ENCODE data around the gene FBXO30.

Gene FBXO30

GRCh38 chr6:145765449-145765848 lies 49.1 kb downstream of the FBXO30 start:
- H3K27ac ChIP-seq: no peak overlapping the region
- TF ChIP-seq CTCF (conservative IDR thresholded peaks at IDR 0.05) (no peak), ZFX (IDR thresholded peaks at IDR 0.05) (no peak)

- TF ChIP-seq ZFX (IDR thresholded peaks at IDR 0.05) (no peak), CTCF (conservative IDR thresholded peaks at IDR 0.05) (no peak)
- no peak overlapping the region for H3K27ac ChIP-seq
These were observed 50.9 kb downstream of the FBXO30 start for GRCh38 chr6:145763742-145764141.

DNA sequence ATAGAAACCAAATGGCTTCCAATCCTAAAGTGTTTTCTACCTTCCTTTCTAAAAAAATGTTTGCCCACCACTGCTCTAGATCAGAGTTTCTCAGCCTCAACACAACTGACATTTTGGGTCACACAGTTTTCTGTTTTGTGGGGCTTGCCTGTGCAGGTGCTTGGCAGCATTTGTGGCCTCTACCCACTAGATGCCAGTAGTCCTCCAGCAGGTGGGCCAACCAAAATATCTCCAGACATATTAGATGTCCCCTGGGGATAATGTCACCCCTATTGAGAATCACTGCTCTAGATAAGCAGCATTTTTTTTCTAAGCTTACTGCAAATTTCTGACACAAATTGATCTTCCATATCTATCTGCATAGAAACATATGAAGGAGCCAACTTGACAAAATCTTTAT lies 53.0 kb downstream of the FBXO30 start:
- H3K27ac ChIP-seq: no peak overlapping the region
- no peak for TF ChIP-seq ZFX (IDR thresholded peaks at IDR 0.05)
- no peak for TF ChIP-seq CTCF (conservative IDR thresholded peaks at IDR 0.05)

GRCh38 chr6:145758113-145758512 lies 56.5 kb downstream of the FBXO30 start:
- H3K27ac ChIP-seq: no peak overlapping the region

GRCh38 chr6:145756170-145756662 lies 58.4 kb downstream of the FBXO30 start:
- TF ChIP-seq CTCF (conservative IDR thresholded peaks at IDR 0.05) (no peak), ZFX (IDR thresholded peaks at IDR 0.05) (no peak)
- H3K27ac ChIP-seq: no peak overlapping the region

More at GRCh38 chr6:145758113-145758512, 56.5 kb downstream of the FBXO30 start:
- TF ChIP-seq ZFX (IDR thresholded peaks at IDR 0.05) (no peak), CTCF (conservative IDR thresholded peaks at IDR 0.05) (no peak)

GRCh38 chr6:145755682-145756081 lies 58.9 kb downstream of the FBXO30 start:
- H3K27ac ChIP-seq: no peak overlapping the region
- no peak for TF ChIP-seq CTCF (conservative IDR thresholded peaks at IDR 0.05)
- TF ChIP-seq ZFX (IDR thresholded peaks at IDR 0.05): no peak

- no peak for TF ChIP-seq ZFX (IDR thresholded peaks at IDR 0.05)
- no peak for TF ChIP-seq CTCF (conservative IDR thresholded peaks at IDR 0.05)
- H3K27ac ChIP-seq: no peak overlapping the region
These were observed 62.0 kb downstream of the FBXO30 start for GRCh38 chr6:145752638-145753037.

Measured in C4-2B (cell line).